Eye (tissue), 1 donor: ENCODE results near the gene VTI1B.
"Not testable (repeated sequence)": the region's sequence is repeated elsewhere in the genome, so short reads cannot be mapped to it uniquely, and the experiment has no call there.

Source experiments
- DNase-seq: peaks from one replicate; pipeline ENCODE4 v3.0.0-alpha.2; 2015

Gene VTI1B

GRCh38 chr14:67626131-67626530 is 48.3 kb downstream of the VTI1B start:
- not testable (repeated sequence) for DNase-seq

GRCh38 chr14:67623114-67623513 is 51.3 kb downstream of the VTI1B start:
- peak; percentile 8 for DNase-seq

- peak; percentile 19 for DNase-seq
Measured at GRCh38 chr14:67622675-67623074, 51.8 kb downstream of the VTI1B start.

- peak; percentile 75 for DNase-seq
Measured at GRCh38 chr14:67620217-67620785, 54.1 kb downstream of the VTI1B start.

- DNase-seq, result peak; percentile 95
Measured at GRCh38 chr14:67619446-67620216, 54.8 kb downstream of the VTI1B start, which contains the start of gene ARG2. TSS of gene ARG2 (plus strand) at chr14:67619920. CDS start at chr14:67619978, 58 bp downstream.

- peak; percentile 82 for DNase-seq
Measured at GRCh38 chr14:67618617-67619063, 55.8 kb downstream of the VTI1B start.

- DNase-seq, result no peak
Measured at GRCh38 chr14:67610491-67610890, 63.9 kb downstream of the VTI1B start.

- no peak for DNase-seq
Measured at GRCh38 chr14:67609642-67610310, 64.7 kb downstream of the VTI1B start.

GRCh38 chr14:67607646-67608045 is 66.8 kb downstream of the VTI1B start:
- no peak for DNase-seq

- DNase-seq, result no peak
Measured at GRCh38 chr14:67602995-67603545, 71.4 kb downstream of the VTI1B start.

GRCh38 chr14:67602076-67602475 is 72.4 kb downstream of the VTI1B start:
- no peak for DNase-seq

- not testable (repeated sequence) for DNase-seq
Measured at GRCh38 chr14:67600562-67600974, 73.9 kb downstream of the VTI1B start.

GRCh38 chr14:67599698-67600561 is 74.5 kb downstream of the VTI1B start, which contains the start of gene PIGH:
TSS of gene PIGH (minus strand) at chr14:67600268. CDS start at chr14:67600203, 65 bp downstream.
- DNase-seq, result peak; percentile 95
